Measurements from ENCODE around the gene EEF2KMT. TPM values are rescaled to one million over a fixed set of nuclear protein-coding genes. Genes with fewer than 3 reads are reported as not detected.
A peak's percentile ranks its signal among the peaks of the same experiment; 100 is the strongest.
"Not testable (repeated sequence)": the region's sequence is repeated elsewhere in the genome, so short reads cannot be mapped to it uniquely, and the experiment has no call there.

The EEF2KMT gene
- total and polyA plus RNA-seq, 2 of the 4 experiments (the other 2 are of a cell fraction) = 14.1 to 19.0 TPM

- H3K9me3 ChIP-seq (ENCODE audit: control insufficient read depth, insufficient read depth, low read length); H2BK5ac ChIP-seq (ENCODE audit: low read depth, low read length, poor library complexity, severe bottlenecking); intact Hi-C loops (cut with micrococcal nuclease); dilution Hi-C loops (cut with HindIII; ENCODE audit: low sequenced_read_pairs, unreplicated experiment); H2AK5ac ChIP-seq (ENCODE audit: low read depth, low read length); H2BK20ac ChIP-seq (ENCODE audit: low read depth, low read length); CTCF ChIA-PET; DNase-seq; ATAC-seq (ENCODE audit: low read depth); H3K27ac ChIP-seq (ENCODE audit: insufficient read depth, low read length); H3K27me3 ChIP-seq (ENCODE audit: control insufficient read depth, insufficient read depth, low read length); H3K18ac ChIP-seq (ENCODE audit: low read depth, low read length); H3K56ac ChIP-seq (ENCODE audit: extremely low read depth, insufficient read depth, low read length); H4K20me1 ChIP-seq (ENCODE audit: insufficient read depth, low read length); H2BK120ac ChIP-seq (ENCODE audit: low read depth, low read length); H2BK15ac ChIP-seq (ENCODE audit: low read depth, low read length); POLR2A ChIA-PET (ENCODE audit: unreplicated experiment); H3K14ac ChIP-seq (replicated peaks; ENCODE audit: low read depth, low read length); H4K91ac ChIP-seq (ENCODE audit: insufficient read depth, low read depth, low read length); H3K36me3 ChIP-seq (ENCODE audit: control insufficient read depth, insufficient read depth, low read length); H4K5ac ChIP-seq (ENCODE audit: low read depth, low read length); H3K23ac ChIP-seq (ENCODE audit: low read depth, low read length); H4K8ac ChIP-seq (ENCODE audit: low read depth in 2 of 2, low read length in 2 of 2); H3K4ac ChIP-seq (ENCODE audit: low read depth, low read length); H2AK9ac ChIP-seq (replicated peaks; ENCODE audit: low read depth, low read length, poor library complexity); BruUV-seq (replicated peaks); H2AFZ ChIP-seq (replicated peaks; ENCODE audit: low read length, poor library complexity); in situ Hi-C loops (cut with MboI; ENCODE audit: low sequenced_read_pairs); H3K4me1 ChIP-seq (ENCODE audit: control insufficient read depth, insufficient read depth, low read length); H3K4me2 ChIP-seq (ENCODE audit: low read depth, low read length); H3K9me1 ChIP-seq (ENCODE audit: insufficient read depth, low read length); H3K79me1 ChIP-seq (ENCODE audit: low read depth in 1 of 2, low read length in 2 of 2); H3K9ac ChIP-seq (ENCODE audit: low read depth, low read length); H3K4me3 ChIP-seq (ENCODE audit: insufficient read depth, low read depth, low read length): not testable (repeated sequence)
- peak; percentile 62; the same call in 1 of the 2 replicates for TF ChIP-seq MAFK (IDR thresholded peaks at IDR 0.05; ENCODE audit: low read depth, low read length)
- WGBS, 2 experiments (ENCODE audit: extremely low coverage in 2 of 2, insufficient read length in 1 of 2) = no CpG with 5 or more reads among the region's 10 CpGs
Measured at GRCh38 chr16:5110933-5111332, 13.3 kb upstream of the EEF2KMT start.
